ENCODE data around the gene TOB1.
A peak's percentile ranks its signal among the peaks of the same experiment; 100 is the strongest.

DNA sequence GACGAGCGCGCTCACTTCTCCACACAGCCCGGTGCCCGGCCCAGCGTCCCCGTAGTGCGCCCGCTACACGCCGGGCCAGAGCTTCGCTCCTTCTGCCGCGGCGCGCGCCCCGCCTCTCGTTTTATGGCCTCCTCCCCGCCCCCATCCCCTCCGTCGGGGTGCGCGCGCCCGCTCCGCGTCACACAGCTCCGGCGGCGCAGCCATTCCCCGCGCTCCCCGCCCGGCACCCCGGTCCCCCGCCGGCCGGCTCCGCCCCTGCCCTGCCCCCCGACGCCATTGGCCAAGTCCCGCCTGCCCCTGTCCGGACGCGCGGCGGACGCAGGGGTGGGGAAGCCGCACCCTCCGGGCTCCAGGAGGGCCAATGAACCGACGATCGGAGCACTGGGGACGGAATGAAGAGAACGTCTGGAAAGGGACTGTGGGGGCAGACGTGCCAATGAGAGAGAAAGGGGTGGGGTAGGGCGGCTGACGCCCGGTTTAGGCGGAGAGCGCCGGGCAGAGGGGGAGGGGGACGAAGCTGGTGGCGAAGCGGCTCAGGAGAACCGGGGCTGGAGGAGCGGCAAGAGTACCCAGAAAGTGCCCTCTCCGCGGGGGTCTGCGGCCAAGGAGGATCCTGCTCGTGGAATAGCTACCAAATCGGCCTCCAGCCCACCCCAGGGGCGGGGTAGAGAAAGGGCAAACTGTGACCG, at the start of gene TOB1:
- peak; percentile 92 for TF ChIP-seq TAF1 (IDR thresholded peaks at IDR 0.05; ENCODE audit: low read depth)
- TF ChIP-seq, protein P1, sequence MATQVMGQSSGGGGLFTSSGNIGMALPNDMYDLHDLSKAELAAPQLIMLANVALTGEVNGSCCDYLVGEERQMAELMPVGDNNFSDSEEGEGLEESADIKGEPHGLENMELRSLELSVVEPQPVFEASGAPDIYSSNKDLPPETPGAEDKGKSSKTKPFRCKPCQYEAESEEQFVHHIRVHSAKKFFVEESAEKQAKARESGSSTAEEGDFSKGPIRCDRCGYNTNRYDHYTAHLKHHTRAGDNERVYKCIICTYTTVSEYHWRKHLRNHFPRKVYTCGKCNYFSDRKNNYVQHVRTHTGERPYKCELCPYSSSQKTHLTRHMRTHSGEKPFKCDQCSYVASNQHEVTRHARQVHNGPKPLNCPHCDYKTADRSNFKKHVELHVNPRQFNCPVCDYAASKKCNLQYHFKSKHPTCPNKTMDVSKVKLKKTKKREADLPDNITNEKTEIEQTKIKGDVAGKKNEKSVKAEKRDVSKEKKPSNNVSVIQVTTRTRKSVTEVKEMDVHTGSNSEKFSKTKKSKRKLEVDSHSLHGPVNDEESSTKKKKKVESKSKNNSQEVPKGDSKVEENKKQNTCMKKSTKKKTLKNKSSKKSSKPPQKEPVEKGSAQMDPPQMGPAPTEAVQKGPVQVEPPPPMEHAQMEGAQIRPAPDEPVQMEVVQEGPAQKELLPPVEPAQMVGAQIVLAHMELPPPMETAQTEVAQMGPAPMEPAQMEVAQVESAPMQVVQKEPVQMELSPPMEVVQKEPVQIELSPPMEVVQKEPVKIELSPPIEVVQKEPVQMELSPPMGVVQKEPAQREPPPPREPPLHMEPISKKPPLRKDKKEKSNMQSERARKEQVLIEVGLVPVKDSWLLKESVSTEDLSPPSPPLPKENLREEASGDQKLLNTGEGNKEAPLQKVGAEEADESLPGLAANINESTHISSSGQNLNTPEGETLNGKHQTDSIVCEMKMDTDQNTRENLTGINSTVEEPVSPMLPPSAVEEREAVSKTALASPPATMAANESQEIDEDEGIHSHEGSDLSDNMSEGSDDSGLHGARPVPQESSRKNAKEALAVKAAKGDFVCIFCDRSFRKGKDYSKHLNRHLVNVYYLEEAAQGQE (IDR thresholded peaks at IDR 0.05; ENCODE audit: low read depth), result no peak
- TF ChIP-seq EP300 (IDR thresholded peaks at IDR 0.05; ENCODE audit: borderline replicate concordance), result peak; percentile 31
- TF ChIP-seq, protein P2, sequence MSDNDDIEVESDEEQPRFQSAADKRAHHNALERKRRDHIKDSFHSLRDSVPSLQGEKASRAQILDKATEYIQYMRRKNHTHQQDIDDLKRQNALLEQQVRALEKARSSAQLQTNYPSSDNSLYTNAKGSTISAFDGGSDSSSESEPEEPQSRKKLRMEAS (IDR thresholded peaks at IDR 0.05), result peak; percentile 64; the same call in 1 of the 2 replicates
- peak; percentile 66; the same call in 1 of the 2 replicates for TF ChIP-seq YY1 (IDR thresholded peaks at IDR 0.05; ENCODE audit: low read depth)
- TF ChIP-seq NFIC (IDR thresholded peaks at IDR 0.05), result no peak
- peak; percentile 63; the same call in 1 of the 2 replicates for TF ChIP-seq CREB1 (IDR thresholded peaks at IDR 0.05; ENCODE audit: low read depth)
- peak; percentile 17; the same call in 1 of the 2 replicates for TF ChIP-seq TCF12 (IDR thresholded peaks at IDR 0.05; ENCODE audit: low read depth)
- no peak for TF ChIP-seq ZBTB7A (IDR thresholded peaks at IDR 0.05; ENCODE audit: low read depth)
- 0 out of 2 replicates have a peak, but pooled peaks have one; percentile 23 for TF ChIP-seq EGR1 (IDR thresholded peaks at IDR 0.05)

Data from Ishikawa (cell line).